Testis (tissue), 3 donors: ENCODE data around the gene ZNF266. TPM values are rescaled to one million over a fixed set of nuclear protein-coding genes. Genes with fewer than 3 reads are reported as not detected.

Experiments
- DNase-seq: peaks from one replicate; pipeline ENCODE4 v3.0.0-alpha.2; 2019
- H3K27ac ChIP-seq, 2 donors: fragments of 200-600 bp; sonication (generic); one replicate each; pipeline ENCODE4 v1.5.1; 2019
- H3K27me3 ChIP-seq: fragments of 200-600 bp; sonication (generic); one replicate; pipeline ENCODE4 v1.5.1; 2019
- H3K36me3 ChIP-seq: fragments of 200-600 bp; sonication (generic); one replicate; pipeline ENCODE4 v1.5.1; 2017; ENCODE audit warnings: low read depth; ENCODE audit errors: missing control alignments
- H3K4me1 ChIP-seq: fragments of 200-600 bp; sonication (generic); one replicate; pipeline ENCODE4 v1.5.1; 2019
- H3K4me3 ChIP-seq, 2 donors: fragments of 200-600 bp; sonication (generic); one replicate each; pipeline ENCODE4 v1.5.1; 2017 to 2019
- H3K9me3 ChIP-seq: fragments of 200-600 bp; sonication (generic); one replicate; pipeline ENCODE4 v1.5.1; 2017
- CTCF ChIP-seq, 3 experiments: fragments of 450-650 bp in 2 of 3; fragments of 200-600 bp in 1 of 3; sonication (generic) in 1 of 3; IDR thresholded peaks; one replicate each; pipeline ENCODE4 v1.5.1; 2016 to 2019; ENCODE audit warnings: antibody characterized with exemption in 3 of 3, mild to moderate bottlenecking in 2 of 3, moderate library complexity in 1 of 3
- POLR2A ChIP-seq: fragments of 450-650 bp; IDR thresholded peaks from one replicate; pipeline ENCODE4 v1.6.1; 2017; ENCODE audit warnings: antibody characterized with exemption, mild to moderate bottlenecking, moderate library complexity
- WGBS, 2 donors: methylation state at CpG; one replicate each; pipeline ENCODE4 v1.1.5; 2018; 5-methylcytosine and 5-hydroxymethylcytosine counted together
- intact Hi-C: fragments of 100-400 bp; cut with DNase I; formaldehyde crosslinking; loops from one replicate; pipeline ENCODE4 v1.15.1; 2023; ENCODE audit warnings: low total_unique reads
- polyA plus RNA-seq: library from polyadenylated mRNA; stranded (reverse); fragments of 350-450 nt; fragmentation: Illumina TruSeq; extraction: RNeasy Lipid Tissue Mini Kit (QIAGEN cat#74804); gene quantifications from one replicate; pipeline ENCODE4 v1.2.3, GENCODE V29; 2014; ENCODE audit warnings: low read depth, low replicate concordance; ENCODE audit not compliant: insufficient read depth
- total RNA-seq, 2 donors: library from RNA; depleted of rRNA; stranded (reverse); fragments of >200 nt; gene quantifications; one replicate each; pipeline ENCODE4 v1.2.3, GENCODE V29; 2016

Gene ZNF266
- total and polyA plus RNA-seq, 3 donors from 2014 or later: 18.5 to 43.3 (median 26.5) TPM

- Histone ChIP-seq H3K36me3 (no peaks in the 10 kb centered on the region), H3K4me3 (peak overlapping the region in 1 of 2 donors; percentile 89), H3K27me3 (no peaks in the 10 kb centered on the region), H3K27ac (no peak overlapping the region), H3K9me3 (no peaks in the 10 kb centered on the region), H3K4me1 (peaks cover 13% of the 10 kb centered on the region)
- WGBS, 2 donors: 52 to 57% methylated on average over 4 of the region's 4 CpGs
- no peak for DNase-seq
- TF ChIP-seq POLR2A (no peak), CTCF (IDR thresholded peaks at IDR 0.05) (no peak)
- intact Hi-C loops: no loop called here
Observed at GRCh38 chr19:9436358-9436757, 985 bp upstream of the ZNF266 start.

- Histone ChIP-seq H3K4me3 (no peak overlapping the region), H3K27me3 (no peaks in the 10 kb centered on the region), H3K27ac (no peak overlapping the region), H3K36me3 (no peaks in the 10 kb centered on the region), H3K4me1 (peaks cover 16% of the 10 kb centered on the region), H3K9me3 (no peaks in the 10 kb centered on the region)
- intact Hi-C loops: no loop called here
- peak; percentile 75 for DNase-seq
- TF ChIP-seq POLR2A (no peak), CTCF (IDR thresholded peaks at IDR 0.05) (peak in 2 of 3 experiments; percentile 53 to 59)
- 81 to 85% methylated on average over 5 to 7 of the region's 7 CpGs for WGBS, 2 donors
Observed at GRCh38 chr19:9431475-9431874, 3.9 kb downstream of the ZNF266 start.

- Histone ChIP-seq H3K36me3 (no peaks in the 10 kb centered on the region), H3K27me3 (no peaks in the 10 kb centered on the region), H3K9me3 (no peaks in the 10 kb centered on the region), H3K4me1 (peaks cover 12% of the 10 kb centered on the region), H3K4me3 (no peak overlapping the region), H3K27ac (peak overlapping the region in 1 of 2 donors; percentile 40)
- intact Hi-C loops: no loop called here
- DNase-seq: no peak
- TF ChIP-seq CTCF (IDR thresholded peaks at IDR 0.05) (no peak), POLR2A (no peak)
- 93% methylated on average over 1 of the region's 1 CpG for WGBS, 2 donors
Observed at GRCh38 chr19:9430444-9430843, 4.9 kb downstream of the ZNF266 start.

- Histone ChIP-seq H3K36me3 (no peaks in the 10 kb centered on the region), H3K9me3 (no peaks in the 10 kb centered on the region), H3K27me3 (no peaks in the 10 kb centered on the region), H3K27ac (no peak overlapping the region), H3K4me3 (no peak overlapping the region), H3K4me1 (peaks cover 3% of the 10 kb centered on the region)
- intact Hi-C loops: no loop called here
- no peak for DNase-seq
- WGBS, 2 donors: 80 to 81% methylated on average over 4 to 6 of the region's 6 CpGs
- TF ChIP-seq CTCF (IDR thresholded peaks at IDR 0.05) (no peak), POLR2A (no peak)
Observed at GRCh38 chr19:9427941-9428340, 7.4 kb downstream of the ZNF266 start.

GRCh38 chr19:9413240-9413954 lies 22.0 kb downstream of the ZNF266 start:
- intact Hi-C loops: no loop called here
- Histone ChIP-seq H3K27me3 (no peaks in the 10 kb centered on the region), H3K27ac (no peak overlapping the region), H3K36me3 (peaks cover 5% of the 10 kb centered on the region), H3K9me3 (no peaks in the 10 kb centered on the region), H3K4me3 (no peak overlapping the region), H3K4me1 (no peaks in the 10 kb centered on the region)
- 92 to 97% methylated on average over 14 of the region's 14 CpGs for WGBS, 2 donors
- TF ChIP-seq POLR2A: no peak
- no peak for TF ChIP-seq CTCF (IDR thresholded peaks at IDR 0.05)
- DNase-seq: no peak
